Activated T-cell treated with anti-CD3 and anti-CD28 coated beads, Interleukin-2, amount 50 U/mL, for 1 hour (primary cell): ENCODE measurements around the gene DCLK1.
"Not testable (repeated sequence)": the region's sequence is repeated elsewhere in the genome, so short reads cannot be mapped to it uniquely, and the experiment has no call there.

Experiments
- DNase-seq: peaks from one replicate; pipeline ENCODE4 v3.0.0-alpha.2; 2020

DCLK1 gene

GRCh38 chr13:36130552-36131221, 495 bp downstream of the DCLK1 start:
- no peak for DNase-seq

GRCh38 chr13:36130193-36130551, 1.0 kb downstream of the DCLK1 start:
- DNase-seq, result no peak

GRCh38 chr13:36129539-36129938, 1.6 kb downstream of the DCLK1 start:
- DNase-seq, result no peak

- DNase-seq, result no peak
Observed at GRCh38 chr13:36126491-36126890, 4.7 kb downstream of the DCLK1 start.

GRCh38 chr13:36125841-36126240, 5.3 kb downstream of the DCLK1 start:
- no peak for DNase-seq

- no peak for DNase-seq
Observed at GRCh38 chr13:36124236-36124822, 6.9 kb downstream of the DCLK1 start.

- DNase-seq, result no peak
Observed at GRCh38 chr13:36115306-36115705, 15.9 kb downstream of the DCLK1 start.

- no peak for DNase-seq
Observed at GRCh38 chr13:36114233-36114632, 16.9 kb downstream of the DCLK1 start.

GRCh38 chr13:36108954-36109353, 22.2 kb downstream of the DCLK1 start:
- no peak for DNase-seq

GRCh38 chr13:36108342-36108741, 22.8 kb downstream of the DCLK1 start:
- DNase-seq, result no peak

- no peak for DNase-seq
Observed at GRCh38 chr13:36107521-36107920, 23.7 kb downstream of the DCLK1 start.

GRCh38 chr13:36105726-36106125, 25.5 kb downstream of the DCLK1 start:
- no peak for DNase-seq

GRCh38 chr13:36102721-36103120, 28.5 kb downstream of the DCLK1 start:
- DNase-seq, result no peak

GRCh38 chr13:36101907-36102306, 29.3 kb downstream of the DCLK1 start:
- DNase-seq, result not testable (repeated sequence)

GRCh38 chr13:36101157-36101556, 30.0 kb downstream of the DCLK1 start:
- no peak for DNase-seq

- no peak for DNase-seq
Observed at GRCh38 chr13:36098080-36098479, 33.1 kb downstream of the DCLK1 start.

- DNase-seq, result no peak
Observed at GRCh38 chr13:36096461-36097416, 34.4 kb downstream of the DCLK1 start.

- DNase-seq, result no peak
Observed at GRCh38 chr13:36094478-36094877, 36.7 kb downstream of the DCLK1 start.

GRCh38 chr13:36090592-36090991, 40.6 kb downstream of the DCLK1 start:
- no peak for DNase-seq

GRCh38 chr13:36089130-36089647, 42.0 kb downstream of the DCLK1 start:
- DNase-seq, result no peak

- DNase-seq, result no peak
Observed at GRCh38 chr13:36088463-36088862, 42.7 kb downstream of the DCLK1 start.

- no peak for DNase-seq
Observed at GRCh38 chr13:36088001-36088400, 43.2 kb downstream of the DCLK1 start.

- DNase-seq, result no peak
Observed at GRCh38 chr13:36086117-36086516, 45.1 kb downstream of the DCLK1 start.

GRCh38 chr13:36084131-36084530, 47.1 kb downstream of the DCLK1 start:
- DNase-seq, result no peak
